HG02759 (cell line): ENCODE data around the gene MDH2.
"Not testable (repeated sequence)": the region's sequence is repeated elsewhere in the genome, so short reads cannot be mapped to it uniquely, and the experiment has no call there.

ENCODE experiments used
- ATAC-seq: cut with Tn5 transposase; IDR thresholded peaks from one replicate; pipeline ENCODE4 v1.9.1; 2021; ENCODE audit warnings: mild to moderate bottlenecking, moderate library complexity; ENCODE audit not compliant: unreplicated experiment

Gene MDH2

DNA sequence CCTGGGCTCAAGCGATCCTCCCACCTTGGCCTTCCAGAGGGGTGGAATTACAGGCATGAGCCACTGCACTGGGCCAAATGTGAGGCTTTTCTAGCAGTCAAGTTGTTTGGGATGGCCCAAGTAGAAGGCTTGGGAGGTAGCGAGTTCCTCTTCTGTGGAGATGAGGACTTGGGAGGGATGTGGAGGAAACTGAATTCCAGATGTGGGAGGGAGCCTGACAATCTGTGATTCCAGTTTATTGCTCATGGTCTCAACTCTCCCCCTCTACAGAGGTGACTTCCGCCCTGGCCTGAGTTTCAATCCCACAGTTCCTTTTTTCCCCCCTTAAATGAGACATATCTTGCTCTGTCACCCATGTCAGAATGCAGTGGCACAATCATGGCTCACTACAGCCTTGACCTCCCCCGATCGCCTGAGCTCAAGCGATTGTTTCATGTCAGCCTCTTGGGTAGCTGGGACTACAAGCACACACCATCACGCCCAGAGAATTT is 3.5 kb upstream of the MDH2 start:
- ATAC-seq: no peak

DNA sequence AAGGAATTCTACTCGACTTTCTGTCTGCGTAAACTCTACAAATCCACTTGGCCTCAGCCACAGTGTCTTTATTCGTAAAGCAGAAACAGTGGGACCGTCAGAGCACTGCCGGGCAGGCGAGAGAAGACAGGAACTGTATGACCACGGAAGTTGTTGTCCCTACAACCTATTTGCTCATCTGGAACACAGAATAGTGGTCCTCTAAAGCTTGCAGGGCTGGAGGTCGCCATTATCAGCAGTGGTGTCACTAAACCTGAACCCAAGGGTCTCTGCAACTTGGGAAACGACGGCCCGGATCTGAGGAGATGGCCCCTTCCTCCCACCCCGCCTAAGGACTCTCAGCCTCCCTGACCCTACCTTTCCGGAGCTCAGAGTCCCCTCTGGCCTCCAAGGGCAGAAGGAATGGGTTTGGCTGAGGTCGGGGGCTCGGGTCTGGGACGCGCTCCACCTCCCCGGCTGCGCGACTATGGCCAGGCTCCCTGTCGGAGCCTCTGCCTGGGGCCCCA is 548 bp upstream of the MDH2 start:
- no peak for ATAC-seq

DNA sequence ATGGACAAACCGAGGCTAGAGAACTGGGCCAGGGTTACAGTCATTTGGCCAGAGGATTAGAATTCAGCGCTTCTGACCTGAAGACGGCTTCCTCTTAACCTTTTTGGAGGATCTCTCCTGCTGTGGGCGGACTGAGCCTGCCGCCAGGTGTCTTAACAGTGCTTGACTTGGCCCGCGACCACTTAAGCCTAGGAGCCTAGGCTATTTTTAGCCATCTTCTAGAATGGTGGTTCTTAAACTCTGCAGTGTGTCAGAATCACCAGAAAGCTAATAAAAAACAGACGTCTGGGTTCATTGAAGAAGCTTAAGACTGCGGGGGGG is 722 bp downstream of the MDH2 start:
- ATAC-seq: peak; percentile 7

DNA sequence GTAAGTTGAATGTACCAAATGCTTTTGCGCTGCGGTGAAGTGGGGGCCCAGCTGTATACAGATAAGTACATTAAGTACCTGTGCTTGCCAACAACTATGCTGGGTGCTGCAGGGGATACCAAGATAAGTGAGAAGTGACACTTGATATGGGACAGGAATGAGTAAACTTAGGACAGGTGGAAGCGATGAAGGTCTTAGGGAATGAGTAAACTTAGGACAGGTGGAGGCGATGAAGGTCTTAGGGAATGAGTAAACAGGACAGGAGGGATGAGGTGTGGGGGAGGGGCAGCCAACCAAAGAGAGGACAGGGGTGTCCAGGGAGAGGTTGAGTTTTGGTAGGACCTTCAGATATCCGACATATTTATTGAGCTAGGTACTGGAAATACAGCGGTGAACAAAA is 1.4 kb downstream of the MDH2 start:
- no peak for ATAC-seq

DNA sequence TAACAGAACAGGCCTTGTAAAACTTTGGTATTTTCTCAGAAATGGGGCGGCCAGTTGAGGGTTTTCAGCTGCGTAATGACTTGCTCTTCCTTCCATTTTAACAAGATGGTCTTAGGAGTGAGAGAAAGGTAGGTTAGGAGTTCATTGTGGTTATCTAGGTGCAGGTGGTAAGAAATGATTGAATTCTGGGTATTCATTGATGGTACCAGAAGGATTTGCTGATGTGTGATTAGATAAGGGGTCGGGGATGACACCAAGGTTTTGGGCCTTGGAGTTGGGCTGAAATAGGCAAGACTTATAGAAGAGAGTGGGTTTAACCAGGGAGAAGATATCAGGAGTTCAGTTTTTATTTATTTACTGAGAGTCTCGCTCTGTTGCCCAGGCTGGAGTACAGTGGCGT is 2.6 kb downstream of the MDH2 start:
- ATAC-seq: no peak

DNA sequence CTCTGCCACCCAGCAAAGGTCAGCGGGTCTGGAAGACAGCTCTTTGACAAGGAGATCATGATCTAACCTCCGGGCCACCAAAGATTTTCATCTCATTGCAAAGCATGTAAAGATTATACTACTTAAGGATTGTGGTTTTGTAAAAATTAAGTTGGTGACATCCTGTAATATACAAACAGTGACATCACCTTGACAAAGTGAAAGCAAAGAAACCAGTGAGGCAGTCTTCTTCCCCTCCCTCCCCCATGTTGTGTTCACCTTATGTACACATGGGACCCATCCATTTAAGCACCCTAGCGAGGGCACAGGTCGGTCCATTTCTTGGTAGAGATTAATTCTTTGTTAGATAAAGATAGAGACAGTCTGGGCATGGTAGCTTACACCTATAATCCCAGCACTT is 3.9 kb downstream of the MDH2 start:
- no peak for ATAC-seq

DNA sequence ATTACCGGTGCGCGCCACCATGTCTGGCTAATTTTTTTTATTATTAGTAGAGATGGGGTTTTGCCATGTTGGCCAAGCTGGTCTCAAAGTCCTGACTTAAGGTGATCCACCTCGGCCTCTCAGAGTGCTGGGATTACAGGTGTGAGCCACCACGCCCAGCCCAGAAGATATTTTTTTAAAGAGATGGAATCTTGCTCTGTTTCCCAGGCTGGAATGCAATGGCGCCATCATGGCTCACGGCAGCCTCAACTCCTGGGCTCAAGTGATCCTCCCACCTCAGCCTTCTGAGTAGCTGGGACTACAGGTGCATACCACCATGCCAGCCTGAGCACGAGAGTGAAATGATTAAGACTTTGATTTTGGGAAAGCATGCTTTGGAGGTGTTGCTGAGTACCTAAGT is 4.8 kb downstream of the MDH2 start:
- not testable (repeated sequence) for ATAC-seq

DNA sequence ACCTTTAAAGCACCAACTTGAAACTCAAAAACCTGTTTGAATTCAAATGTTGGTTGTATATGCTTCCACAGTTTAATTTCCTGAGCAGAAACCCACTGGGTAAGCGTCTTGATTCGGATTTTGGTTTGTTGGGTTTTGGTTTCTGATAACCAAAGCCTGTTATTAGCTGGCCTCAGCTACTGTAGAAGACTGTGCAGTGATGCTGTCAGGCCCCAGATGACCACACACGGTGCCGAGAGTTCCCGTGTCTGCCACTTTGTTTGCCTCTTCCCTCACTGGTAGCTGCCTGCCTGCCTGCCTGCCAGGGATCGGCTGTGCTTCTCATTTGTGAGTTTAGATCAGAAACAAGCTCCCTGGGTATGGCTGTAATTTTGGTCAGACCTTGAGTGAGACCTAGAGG is 5.6 kb downstream of the MDH2 start:
- no peak for ATAC-seq

DNA sequence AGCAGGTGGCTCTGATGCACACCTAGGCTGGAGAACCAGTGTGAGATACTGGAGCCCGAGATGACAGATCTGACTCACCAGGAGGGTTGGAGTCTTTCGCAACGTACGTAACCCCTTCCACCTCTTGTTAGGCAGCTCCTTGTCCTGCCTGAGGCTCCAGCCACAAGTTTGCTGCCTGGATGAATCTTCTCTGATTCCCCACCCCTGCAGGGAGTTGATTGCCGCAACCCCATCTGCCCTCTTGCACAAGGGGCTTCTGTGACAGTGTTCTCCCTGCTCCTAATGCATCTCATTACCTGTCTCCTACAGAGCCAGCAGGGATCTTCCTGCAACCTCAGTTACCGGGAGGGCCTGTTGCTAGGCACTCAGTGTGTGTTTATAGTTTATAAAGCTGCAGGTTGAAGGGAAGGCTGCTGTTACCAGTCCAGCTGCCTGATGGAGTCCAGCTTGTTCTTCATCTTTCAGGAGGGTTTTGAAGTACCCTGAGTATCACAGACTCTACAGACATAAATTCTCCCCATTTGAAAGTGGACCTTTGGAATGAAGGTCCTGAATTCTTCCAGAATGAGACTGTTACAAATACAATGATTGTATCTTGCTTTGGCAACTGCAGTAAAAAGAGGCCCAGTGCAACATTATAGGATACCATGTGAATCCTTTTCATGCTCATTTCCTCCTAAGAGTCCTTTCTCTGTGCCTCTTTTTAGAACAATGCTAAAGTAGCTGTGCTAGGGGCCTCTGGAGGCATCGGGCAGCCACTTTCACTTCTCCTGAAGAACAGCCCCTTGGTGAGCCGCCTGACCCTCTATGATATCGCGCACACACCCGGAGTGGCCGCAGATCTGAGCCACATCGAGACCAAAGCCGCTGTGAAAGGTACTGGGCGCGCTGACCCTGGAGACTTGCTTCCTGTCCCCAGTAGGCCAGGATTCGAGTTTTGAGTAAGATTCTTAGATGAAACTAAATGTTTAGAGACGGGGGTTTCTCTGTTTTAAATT is 6.5 kb downstream of the MDH2 start:
- no peak for ATAC-seq

DNA sequence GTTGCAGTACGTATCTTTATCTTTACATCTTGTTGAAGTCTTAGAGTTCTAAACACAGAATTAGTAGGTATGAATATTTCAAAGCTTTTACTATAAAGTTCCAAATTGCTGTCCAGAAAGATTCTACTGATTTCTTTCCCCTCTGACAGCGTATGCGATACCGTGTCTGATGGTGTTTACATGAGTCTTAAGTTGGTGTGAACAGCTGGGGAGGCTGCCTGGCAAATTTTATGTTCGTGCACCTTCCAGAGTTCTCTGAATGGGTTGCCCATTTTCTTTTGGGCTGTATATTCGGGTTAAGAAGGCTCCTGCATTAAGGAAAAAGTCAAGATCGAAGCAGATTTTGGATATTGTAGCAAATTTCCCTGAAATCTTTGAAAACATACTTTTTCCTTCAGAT is 8.3 kb downstream of the MDH2 start:
- ATAC-seq: no peak

DNA sequence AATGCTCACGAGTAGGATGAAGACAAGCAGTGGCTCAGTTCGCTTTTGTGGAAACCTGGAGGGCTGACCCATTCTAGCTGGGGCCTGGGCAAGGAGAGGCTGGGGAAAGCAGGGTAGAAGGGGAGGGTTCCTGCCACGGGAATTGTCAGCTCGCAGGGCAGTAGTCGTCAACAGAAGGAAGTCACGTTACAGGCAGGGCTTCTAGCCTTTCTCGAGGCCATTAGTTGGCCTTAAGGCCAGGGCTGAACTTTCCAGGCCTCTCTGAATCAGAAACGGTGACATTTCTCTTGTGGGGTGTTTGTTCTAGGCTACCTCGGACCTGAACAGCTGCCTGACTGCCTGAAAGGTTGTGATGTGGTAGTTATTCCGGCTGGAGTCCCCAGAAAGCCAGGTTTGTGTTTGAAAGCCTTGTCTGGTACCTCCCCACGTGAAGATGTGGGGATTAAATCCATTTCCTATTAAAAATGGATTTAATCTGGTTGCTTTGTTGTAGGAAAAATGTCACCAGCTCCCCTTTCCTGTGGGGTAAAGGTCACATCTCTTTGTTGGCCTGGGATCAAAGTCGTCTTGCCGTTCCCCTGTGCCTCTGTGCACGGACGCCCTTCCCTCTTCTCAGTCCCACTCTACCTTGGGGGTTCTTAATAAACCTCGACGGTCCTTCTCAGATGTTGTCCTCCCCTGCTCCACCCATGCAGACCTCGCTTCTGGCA is 9.4 kb downstream of the MDH2 start:
- no peak for ATAC-seq

DNA sequence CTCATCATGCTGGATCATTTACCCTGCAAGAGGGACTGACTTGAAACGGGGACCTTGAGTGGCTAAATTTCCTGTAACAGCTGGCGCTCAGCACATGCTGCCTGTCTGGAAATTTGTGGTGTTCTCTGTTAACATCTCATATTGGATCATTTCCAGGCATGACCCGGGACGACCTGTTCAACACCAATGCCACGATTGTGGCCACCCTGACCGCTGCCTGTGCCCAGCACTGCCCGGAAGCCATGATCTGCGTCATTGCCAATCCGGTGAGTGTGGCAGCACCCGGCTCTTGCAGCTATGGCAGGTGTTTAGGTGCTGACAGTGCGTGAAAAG is 9.9 kb downstream of the MDH2 start:
- no peak for ATAC-seq

DNA sequence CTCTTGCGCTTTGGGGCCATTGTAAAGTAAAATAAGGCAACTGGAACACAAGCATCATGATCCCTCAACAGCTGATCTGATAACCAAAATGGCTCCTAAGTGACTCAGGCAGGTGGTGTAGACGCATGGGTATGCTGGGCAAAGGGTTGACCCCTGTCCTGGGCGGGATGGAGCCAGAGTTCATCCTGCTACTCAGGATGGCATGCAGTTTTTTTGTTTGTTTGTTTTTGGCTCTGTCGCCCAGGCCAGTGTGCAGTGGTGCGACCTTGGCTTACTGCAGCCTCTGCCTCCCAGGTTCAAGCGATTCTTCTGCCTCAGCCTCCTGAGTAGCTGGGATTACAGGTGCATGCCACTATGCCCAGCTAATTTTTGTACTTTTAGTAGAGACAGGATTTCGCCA is 10.8 kb downstream of the MDH2 start:
- not testable (repeated sequence) for ATAC-seq

DNA sequence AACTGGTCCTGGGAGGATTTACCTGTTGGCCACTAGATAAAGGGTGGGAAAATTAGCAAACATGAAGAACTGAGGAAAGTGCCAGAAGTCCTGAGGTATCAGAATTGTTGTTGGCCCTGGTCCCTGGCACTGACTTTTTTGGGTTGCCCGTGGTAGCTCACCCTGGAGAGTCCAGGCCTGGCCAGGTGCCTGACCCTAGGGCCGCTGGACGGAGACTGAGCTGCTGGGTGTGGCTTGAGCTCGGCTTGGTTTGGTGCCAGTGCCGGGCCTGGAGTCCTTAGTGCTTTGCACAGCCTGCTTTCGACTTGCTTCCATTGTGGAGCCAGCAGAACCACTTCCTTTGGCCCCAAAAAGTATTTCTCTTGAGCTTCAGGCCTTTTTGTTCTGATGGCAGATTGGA is 12.9 kb downstream of the MDH2 start:
- no peak for ATAC-seq

DNA sequence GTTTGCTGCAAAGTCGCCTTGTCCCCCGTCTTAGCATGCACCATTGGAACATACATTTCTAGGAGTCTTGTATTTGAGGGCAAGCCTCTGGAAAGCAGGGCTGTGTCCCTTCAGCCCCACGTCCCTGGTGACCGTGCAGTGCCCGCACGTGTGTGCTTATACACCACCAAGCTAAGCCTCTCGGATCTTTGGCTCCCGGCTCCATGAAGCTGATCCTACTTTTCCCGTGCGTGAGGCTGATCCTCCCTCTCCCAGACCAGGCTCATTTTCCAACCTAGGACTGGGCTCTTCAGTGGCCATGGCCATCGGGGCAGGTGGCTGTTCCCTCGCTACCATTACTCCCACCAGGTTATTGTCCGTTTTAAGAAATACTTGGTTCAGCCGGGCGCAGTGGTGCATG is 14.3 kb downstream of the MDH2 start:
- no peak for ATAC-seq

DNA sequence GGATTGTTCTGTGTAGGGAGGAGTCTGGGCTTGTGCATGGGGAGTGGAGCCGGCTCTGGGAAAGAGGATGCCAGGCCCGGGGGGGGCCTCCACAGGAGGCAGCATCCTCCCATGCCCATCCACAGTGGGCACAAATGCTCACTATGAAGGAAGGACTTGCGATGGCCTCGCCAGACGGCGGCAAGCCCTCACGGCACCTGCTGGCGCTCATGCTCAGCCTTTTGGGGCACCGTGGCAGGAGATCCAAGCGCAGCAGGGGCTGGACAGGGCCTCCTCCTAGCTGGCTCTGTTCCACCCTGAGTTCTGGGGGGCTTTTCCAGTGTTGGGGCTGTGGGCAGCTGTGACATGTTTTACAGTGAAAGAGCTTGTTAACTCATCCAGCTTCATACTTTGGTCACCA is 15.2 kb downstream of the MDH2 start:
- ATAC-seq: no peak

DNA sequence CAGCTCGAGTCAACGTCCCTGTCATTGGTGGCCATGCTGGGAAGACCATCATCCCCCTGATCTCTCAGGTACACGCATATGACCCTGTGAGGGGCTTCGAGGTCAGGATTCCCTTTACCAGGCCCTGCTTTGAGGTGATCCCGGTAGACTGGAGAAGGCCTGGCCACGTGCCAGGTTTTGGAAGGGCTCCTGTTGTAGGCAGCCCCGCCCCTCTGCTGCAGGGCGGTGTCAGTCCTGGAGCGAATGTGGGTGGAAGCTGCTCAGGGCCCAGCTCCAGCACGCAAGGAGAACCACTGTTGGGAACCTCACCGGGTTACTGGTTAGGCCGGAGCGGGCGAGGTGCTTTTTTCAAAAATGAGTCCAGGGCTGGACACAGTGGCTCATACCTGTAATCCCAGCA is 15.6 kb downstream of the MDH2 start:
- no peak for ATAC-seq

DNA sequence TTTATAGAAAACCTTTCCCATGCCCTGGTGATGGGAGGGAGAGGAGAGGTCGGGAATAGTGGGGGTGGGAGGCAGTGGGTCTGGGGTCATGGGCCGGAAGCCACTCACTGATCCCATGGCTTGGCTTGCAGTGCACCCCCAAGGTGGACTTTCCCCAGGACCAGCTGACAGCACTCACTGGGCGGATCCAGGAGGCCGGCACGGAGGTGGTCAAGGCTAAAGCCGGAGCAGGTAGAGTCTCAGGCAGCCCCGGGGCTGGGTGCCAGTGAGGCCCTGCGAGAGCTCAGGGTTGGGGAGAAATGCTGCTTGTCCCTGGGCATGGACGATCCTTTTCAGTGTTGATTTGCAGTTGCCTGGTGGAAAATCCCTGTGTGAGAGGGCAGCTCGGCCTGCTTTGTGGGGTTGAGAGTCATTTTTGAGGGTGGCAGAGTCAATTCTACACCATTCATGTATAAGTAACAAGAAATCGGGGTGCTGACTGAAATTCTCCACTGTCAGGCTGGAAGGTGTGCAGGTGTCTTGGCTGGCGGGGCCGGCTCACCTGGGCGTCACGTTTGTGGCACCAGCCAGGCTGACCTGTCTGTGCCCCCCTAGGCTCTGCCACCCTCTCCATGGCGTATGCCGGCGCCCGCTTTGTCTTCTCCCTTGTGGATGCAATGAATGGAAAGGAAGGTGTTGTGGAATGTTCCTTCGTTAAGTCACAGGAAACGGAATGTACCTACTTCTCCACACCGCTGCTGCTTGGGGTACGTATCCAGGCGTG is 16.5 kb downstream of the MDH2 start:
- no peak for ATAC-seq

DNA sequence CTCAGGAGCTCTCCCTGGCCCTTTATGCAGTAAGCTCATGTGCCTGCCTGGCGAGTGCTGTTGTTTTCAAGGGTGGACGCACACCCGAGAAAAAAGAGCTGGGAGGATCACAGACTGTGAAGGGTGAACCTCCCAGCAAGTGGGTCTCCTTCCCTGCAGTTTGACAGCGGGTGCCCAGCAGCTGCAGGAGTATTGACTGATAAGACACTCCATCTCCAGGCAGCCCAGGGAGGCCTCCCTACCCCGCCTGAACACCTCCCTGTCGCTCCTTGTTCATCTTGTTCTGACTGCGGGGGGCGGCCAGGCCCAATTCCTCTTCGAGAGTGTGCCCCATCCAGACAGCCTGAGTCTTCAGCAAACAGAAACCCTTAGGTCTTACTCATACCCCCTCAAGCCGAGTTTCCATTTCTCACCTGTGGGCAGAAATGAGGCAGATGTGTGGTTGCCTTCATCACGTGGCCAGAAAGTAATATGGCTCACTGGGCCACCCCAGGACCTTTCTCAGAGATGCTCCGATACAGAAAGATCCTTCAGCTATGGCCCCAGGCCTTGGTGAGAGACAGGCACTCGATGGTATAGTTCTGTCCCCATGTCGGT is 17.2 kb downstream of the MDH2 start:
- ATAC-seq: no peak

DNA sequence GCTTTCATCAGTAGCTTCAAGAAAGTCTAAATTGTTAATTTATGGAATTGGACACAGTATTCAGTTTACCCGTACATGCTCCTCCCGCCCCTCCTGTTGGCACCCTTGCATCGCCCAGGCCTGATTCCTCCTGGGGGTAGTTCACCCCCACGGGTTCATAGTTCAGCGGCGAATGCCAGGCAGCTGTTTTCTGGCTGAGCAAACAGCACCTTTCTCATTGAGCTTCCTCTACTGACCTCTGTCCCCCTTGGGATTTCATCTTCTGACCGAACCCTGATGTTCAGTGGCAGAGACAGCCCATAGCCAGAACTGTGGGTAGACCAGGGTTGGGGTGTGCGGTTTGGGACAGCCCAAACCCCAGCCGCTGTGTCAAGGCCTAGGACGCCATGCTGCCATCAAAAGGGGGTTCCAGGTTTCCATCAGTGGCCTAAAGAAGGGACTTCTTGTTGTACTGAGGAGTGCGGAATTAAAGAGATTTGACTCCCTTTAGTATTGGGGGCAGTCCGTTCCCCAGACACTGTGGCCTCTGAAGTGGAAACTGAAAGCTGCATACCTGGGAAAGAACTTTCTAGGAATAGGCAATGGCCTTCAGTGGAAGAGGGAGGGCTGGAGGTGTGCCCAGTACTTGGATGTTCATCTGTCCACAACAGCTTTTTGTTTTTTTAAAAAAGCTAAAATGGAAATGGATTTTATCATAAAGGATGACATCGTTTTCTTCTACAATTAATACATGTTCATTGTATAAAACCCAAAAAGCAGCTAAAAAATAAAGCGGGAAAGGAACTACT is 19.0 kb downstream of the MDH2 start:
- no peak for ATAC-seq
